ENCODE measurements around the gene TMEM63C.

GRCh38 chr14:77239412-77239811 lies 57.8 kb downstream of the TMEM63C start:
- TF ChIP-seq CTCF (tag by site-specific recombination; IDR thresholded peaks at IDR 0.05) (no peak), OVOL3 (tag by site-specific recombination; IDR thresholded peaks at IDR 0.05) (no peak), ZNF677 (tag by site-specific recombination; IDR thresholded peaks at IDR 0.05) (no peak), ZNF133 (tag by site-specific recombination; IDR thresholded peaks at IDR 0.05) (no peak), ZNF510 (tag by site-specific recombination; IDR thresholded peaks at IDR 0.05; ENCODE audit: insufficient replicate concordance) (no peak), ZNF146 (tag by site-specific recombination; IDR thresholded peaks at IDR 0.05) (no peak), ZBTB17 (tag by site-specific recombination; IDR thresholded peaks at IDR 0.05) (no peak)
- TF ChIP-seq, protein P1, sequence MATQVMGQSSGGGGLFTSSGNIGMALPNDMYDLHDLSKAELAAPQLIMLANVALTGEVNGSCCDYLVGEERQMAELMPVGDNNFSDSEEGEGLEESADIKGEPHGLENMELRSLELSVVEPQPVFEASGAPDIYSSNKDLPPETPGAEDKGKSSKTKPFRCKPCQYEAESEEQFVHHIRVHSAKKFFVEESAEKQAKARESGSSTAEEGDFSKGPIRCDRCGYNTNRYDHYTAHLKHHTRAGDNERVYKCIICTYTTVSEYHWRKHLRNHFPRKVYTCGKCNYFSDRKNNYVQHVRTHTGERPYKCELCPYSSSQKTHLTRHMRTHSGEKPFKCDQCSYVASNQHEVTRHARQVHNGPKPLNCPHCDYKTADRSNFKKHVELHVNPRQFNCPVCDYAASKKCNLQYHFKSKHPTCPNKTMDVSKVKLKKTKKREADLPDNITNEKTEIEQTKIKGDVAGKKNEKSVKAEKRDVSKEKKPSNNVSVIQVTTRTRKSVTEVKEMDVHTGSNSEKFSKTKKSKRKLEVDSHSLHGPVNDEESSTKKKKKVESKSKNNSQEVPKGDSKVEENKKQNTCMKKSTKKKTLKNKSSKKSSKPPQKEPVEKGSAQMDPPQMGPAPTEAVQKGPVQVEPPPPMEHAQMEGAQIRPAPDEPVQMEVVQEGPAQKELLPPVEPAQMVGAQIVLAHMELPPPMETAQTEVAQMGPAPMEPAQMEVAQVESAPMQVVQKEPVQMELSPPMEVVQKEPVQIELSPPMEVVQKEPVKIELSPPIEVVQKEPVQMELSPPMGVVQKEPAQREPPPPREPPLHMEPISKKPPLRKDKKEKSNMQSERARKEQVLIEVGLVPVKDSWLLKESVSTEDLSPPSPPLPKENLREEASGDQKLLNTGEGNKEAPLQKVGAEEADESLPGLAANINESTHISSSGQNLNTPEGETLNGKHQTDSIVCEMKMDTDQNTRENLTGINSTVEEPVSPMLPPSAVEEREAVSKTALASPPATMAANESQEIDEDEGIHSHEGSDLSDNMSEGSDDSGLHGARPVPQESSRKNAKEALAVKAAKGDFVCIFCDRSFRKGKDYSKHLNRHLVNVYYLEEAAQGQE (tag by site-specific recombination; IDR thresholded peaks at IDR 0.05): no peak
